22Rv1 (cell line): ENCODE data around the gene RHBDD1.
"Not testable (repeated sequence)": the region's sequence is repeated elsewhere in the genome, so short reads cannot be mapped to it uniquely, and the experiment has no call there.

Source experiments
- H3K27ac ChIP-seq: fragments of 450-650 bp; 2 replicates; pipeline ENCODE4 v1.5.1; 2017
- CTCF ChIP-seq: fragments of 450-650 bp; IDR thresholded peaks from 2 replicates; pipeline ENCODE4 v1.5.1; 2017; ENCODE audit warnings: mild to moderate bottlenecking
- ZFX ChIP-seq: fragments of 450-650 bp; IDR thresholded peaks from 2 replicates; pipeline ENCODE4 v1.6.1; 2017; ENCODE audit warnings: antibody characterized with exemption, borderline replicate concordance

Gene RHBDD1

GRCh38 chr2:226829721-226830631 is 5.9 kb upstream of the RHBDD1 start:
- no peak overlapping the region for H3K27ac ChIP-seq
- no peak for TF ChIP-seq ZFX
- no peak for TF ChIP-seq CTCF

- H3K27ac ChIP-seq, result no peak overlapping the region
- no peak for TF ChIP-seq CTCF
- no peak for TF ChIP-seq ZFX
Measured at GRCh38 chr2:226831266-226831665, 4.6 kb upstream of the RHBDD1 start.

GRCh38 chr2:226832061-226832460 is 3.8 kb upstream of the RHBDD1 start:
- no peak for TF ChIP-seq CTCF
- no peak for TF ChIP-seq ZFX
- H3K27ac ChIP-seq, result no peak overlapping the region

GRCh38 chr2:226834880-226835279 is 974 bp upstream of the RHBDD1 start:
- H3K27ac ChIP-seq, result not testable (repeated sequence)

GRCh38 chr2:226835420-226835795 is 446 bp upstream of the RHBDD1 start:
- TF ChIP-seq ZFX (no peak), CTCF (no peak)
- peak overlapping the region; percentile 95 for H3K27ac ChIP-seq

GRCh38 chr2:226836548-226836885 is 663 bp downstream of the RHBDD1 start:
- no peak for TF ChIP-seq ZFX
- no peak for TF ChIP-seq CTCF
- peak overlapping the region; percentile 95 for H3K27ac ChIP-seq

GRCh38 chr2:226837334-226837733 is 1.5 kb downstream of the RHBDD1 start:
- no peak for TF ChIP-seq CTCF
- TF ChIP-seq ZFX, result no peak
- H3K27ac ChIP-seq, result peak overlapping the region; percentile 95
